Osteoblast (primary cell): ENCODE results near the gene MEGF11. TPM values are rescaled to one million over a fixed set of nuclear protein-coding genes. Genes with fewer than 3 reads are reported as not detected.

ENCODE experiments used
- DNase-seq: peaks from one replicate; pipeline ENCODE4 v3.0.0; 2011; ENCODE audit warnings: low spot score, mixed read lengths; ENCODE audit not compliant: insufficient read length; ENCODE audit errors: missing footprints
- H2AFZ ChIP-seq: 2 replicates; pipeline ENCODE4 v1.6.0; 2011; ENCODE audit warnings: mild to moderate bottlenecking, low read length
- H3K27ac ChIP-seq: 2 replicates; pipeline ENCODE4 v1.5.1; 2011; ENCODE audit warnings: mild to moderate bottlenecking, low read depth, low read length, moderate library complexity
- H3K27me3 ChIP-seq: 2 replicates; pipeline ENCODE4 v1.6.0; 2012; ENCODE audit warnings: mild to moderate bottlenecking, control low read depth, inconsistent platforms, low read length, moderate library complexity; ENCODE audit not compliant: insufficient read depth
- H3K36me3 ChIP-seq: 2 replicates; pipeline ENCODE4 v1.5.1; 2011; ENCODE audit warnings: mild to moderate bottlenecking, low read length, control low read depth, moderate library complexity; ENCODE audit not compliant: insufficient read depth
- H3K4me1 ChIP-seq: 2 replicates; pipeline ENCODE4 v1.5.1; 2011; ENCODE audit warnings: mild to moderate bottlenecking, low read length, control low read depth, moderate library complexity; ENCODE audit not compliant: insufficient read depth
- H3K4me2 ChIP-seq: 2 replicates; pipeline ENCODE4 v1.6.0; 2011; ENCODE audit warnings: mild to moderate bottlenecking, low read length; ENCODE audit not compliant: insufficient read depth
- H3K4me3 ChIP-seq: fragments of 200-600 bp; sonication (generic); 3 replicates; pipeline ENCODE4 v1.5.1; 2012; ENCODE audit warnings: mild to moderate bottlenecking, low read length, inconsistent platforms; ENCODE audit not compliant: insufficient read depth
- H3K79me2 ChIP-seq: 2 replicates; pipeline ENCODE4 v1.6.0; 2012; ENCODE audit warnings: mild to moderate bottlenecking, low read length, control low read depth, inconsistent platforms; ENCODE audit not compliant: insufficient read depth
- H3K9me3 ChIP-seq: 2 replicates; pipeline ENCODE4 v1.5.1; 2011; ENCODE audit warnings: low read depth, low read length, control low read depth
- H4K20me1 ChIP-seq: 2 replicates; pipeline ENCODE4 v1.6.0; 2012; ENCODE audit warnings: mild to moderate bottlenecking, low read length, control low read depth; ENCODE audit not compliant: insufficient read depth
- CTCF ChIP-seq: IDR thresholded peaks from 2 replicates; pipeline ENCODE4 v1.5.1; 2011; ENCODE audit warnings: mild to moderate bottlenecking, low read depth, low read length, moderate library complexity; ENCODE audit errors: extremely low read depth
- total RNA-seq: library from RNA; depleted of rRNA; stranded (reverse); fragments of >200 nt; gene quantifications from 2 replicates; pipeline ENCODE4 v1.2.3, GENCODE V29; 2012

The MEGF11 gene
- total RNA-seq, 1 donor, result not detected

- no peak for DNase-seq
- H3K4me2 ChIP-seq, result no peak overlapping the region
- TF ChIP-seq CTCF, result no peak
- no peak overlapping the region for H2AFZ ChIP-seq
- H3K36me3 ChIP-seq, result no peaks in the 10 kb centered on the region
- H3K9me3 ChIP-seq, result no peaks in the 10 kb centered on the region
- H3K4me1 ChIP-seq, result no peaks in the 10 kb centered on the region
- H4K20me1 ChIP-seq, result peaks cover 7% of the 10 kb centered on the region
- no peak overlapping the region for H3K4me3 ChIP-seq
- H3K27me3 ChIP-seq, result peaks cover 50% of the 10 kb centered on the region
- H3K79me2 ChIP-seq, result no peaks in the 10 kb centered on the region
- no peak overlapping the region for H3K27ac ChIP-seq
Observed at GRCh38 chr15:65982627-65983322, 270.8 kb downstream of the MEGF11 start.

GRCh38 chr15:65981837-65982626 lies 271.5 kb downstream of the MEGF11 start:
- Histone ChIP-seq H3K36me3 (no peaks in the 10 kb centered on the region), H3K4me3 (no peak overlapping the region), H3K4me2 (no peak overlapping the region), H3K4me1 (no peaks in the 10 kb centered on the region), H3K9me3 (no peaks in the 10 kb centered on the region), H2AFZ (no peak overlapping the region), H3K79me2 (no peaks in the 10 kb centered on the region), H3K27me3 (peaks cover 50% of the 10 kb centered on the region), H4K20me1 (peaks cover 7% of the 10 kb centered on the region), H3K27ac (no peak overlapping the region)
- no peak for TF ChIP-seq CTCF
- no peak for DNase-seq

- no peaks in the 10 kb centered on the region for H3K79me2 ChIP-seq
- peaks cover 50% of the 10 kb centered on the region for H3K27me3 ChIP-seq
- no peak overlapping the region for H3K27ac ChIP-seq
- no peak overlapping the region for H2AFZ ChIP-seq
- H3K4me2 ChIP-seq, result no peak overlapping the region
- no peaks in the 10 kb centered on the region for H3K4me1 ChIP-seq
- peak; percentile 97 for DNase-seq
- H3K4me3 ChIP-seq, result no peak overlapping the region
- no peaks in the 10 kb centered on the region for H3K36me3 ChIP-seq
- peaks cover 7% of the 10 kb centered on the region for H4K20me1 ChIP-seq
- TF ChIP-seq CTCF, result peak; percentile 84
- H3K9me3 ChIP-seq, result no peaks in the 10 kb centered on the region
Observed at GRCh38 chr15:65980824-65981456, 272.6 kb downstream of the MEGF11 start.

- no peak for TF ChIP-seq CTCF
- Histone ChIP-seq H3K4me2 (no peak overlapping the region), H3K36me3 (no peaks in the 10 kb centered on the region), H3K4me3 (no peak overlapping the region), H4K20me1 (peaks cover 7% of the 10 kb centered on the region), H3K9me3 (no peaks in the 10 kb centered on the region), H3K79me2 (no peaks in the 10 kb centered on the region), H2AFZ (no peak overlapping the region), H3K27me3 (peaks cover 45% of the 10 kb centered on the region), H3K4me1 (no peaks in the 10 kb centered on the region), H3K27ac (no peak overlapping the region)
- no peak for DNase-seq
Observed at GRCh38 chr15:65979837-65980236, 273.7 kb downstream of the MEGF11 start.
